ENCODE results near the gene HDDC2. TPM values are rescaled to one million over a fixed set of nuclear protein-coding genes. Genes with fewer than 3 reads are reported as not detected.

HDDC2 gene
- polyA plus RNA-seq, 3 donors, result 24.4 to 59.9 (median 42.6) TPM

- H3K27ac ChIP-seq (ENCODE audit: low read depth in 1 of 2, low read length in 2 of 2), result no peak overlapping the region
- H3K4me2 ChIP-seq (replicated peaks; ENCODE audit: extremely low read depth, low read length, poor library complexity, severe bottlenecking), result no peak overlapping the region
- no peaks in the 10 kb centered on the region for H4K20me1 ChIP-seq (ENCODE audit: insufficient read depth, low read length)
- intact Hi-C loops (cut with micrococcal nuclease), result no loop called here
- H3K9me3 Mint-ChIP-seq, result no peaks in the 10 kb centered on the region
- no peak overlapping the region for H2AFZ ChIP-seq (ENCODE audit: insufficient read depth, low read depth, low read length, poor library complexity, severe bottlenecking)
- no peaks in the 10 kb centered on the region for H3K4me1 ChIP-seq (ENCODE audit: control insufficient read depth in 1 of 2, insufficient read depth in 2 of 2, low read length in 2 of 2)
- no peaks in the 10 kb centered on the region for H3K9me3 ChIP-seq (replicated peaks in 1 of 2; ENCODE audit: control insufficient read depth in 1 of 2, insufficient read depth in 1 of 2, low read length in 2 of 2)
- no peak for TF ChIP-seq CTCF (IDR thresholded peaks at IDR 0.05)
- H3K36me3 Mint-ChIP-seq, result no peaks in the 10 kb centered on the region
- no peak overlapping the region for H3K4me3 ChIP-seq (replicated peaks in 1 of 3; ENCODE audit: low read depth in 2 of 3, low read length in 3 of 3)
- H3K4me3 Mint-ChIP-seq, result no peak overlapping the region
- H3K36me3 ChIP-seq (replicated peaks in 1 of 2; ENCODE audit: control insufficient read depth in 1 of 2, insufficient read depth in 2 of 2, low read length in 2 of 2), result no peaks in the 10 kb centered on the region
- peaks cover 16 to 20% of the 10 kb centered on the region in 2 donors for H3K27me3 ChIP-seq (ENCODE audit: control insufficient read depth in 2 of 2, insufficient read depth in 2 of 2, low read length in 2 of 2)
- WGBS (ENCODE audit: insufficient coverage), result 83% methylated on average over 1 of the region's 2 CpGs
- H3K4me1 Mint-ChIP-seq, result no peaks in the 10 kb centered on the region
- H3K27ac Mint-ChIP-seq, result no peak overlapping the region
- no peak for DNase-seq
- H3K27me3 Mint-ChIP-seq (ENCODE audit: low read depth in 3 of 3), result peaks cover 4 to 24% (median 11%) of the 10 kb centered on the region in 3 donors
- H3K79me2 ChIP-seq (ENCODE audit: insufficient read depth, low read length), result no peaks in the 10 kb centered on the region
- H3K9ac ChIP-seq (ENCODE audit: insufficient read depth, low read length, poor library complexity, severe bottlenecking), result no peak overlapping the region
These were observed 23.8 kb upstream of the HDDC2 start for GRCh38 chr6:125325586-125325985.

GRCh38 chr6:125323376-125323775, 21.6 kb upstream of the HDDC2 start:
- H3K27me3 Mint-ChIP-seq (ENCODE audit: low read depth in 3 of 3), result peaks cover 1 to 22% (median 9%) of the 10 kb centered on the region in 3 donors
- no peak for DNase-seq
- Histone ChIP-seq H3K27ac (ENCODE audit: low read depth in 1 of 2, low read length in 2 of 2) (no peak overlapping the region), H3K27me3 (ENCODE audit: control insufficient read depth in 2 of 2, insufficient read depth in 2 of 2, low read length in 2 of 2) (peaks cover 9% of the 10 kb centered on the region in 2 donors), H3K4me2 (replicated peaks; ENCODE audit: extremely low read depth, low read length, poor library complexity, severe bottlenecking) (no peak overlapping the region), H3K9ac (ENCODE audit: insufficient read depth, low read length, poor library complexity, severe bottlenecking) (no peak overlapping the region), H4K20me1 (ENCODE audit: insufficient read depth, low read length) (no peaks in the 10 kb centered on the region), H3K9me3 (replicated peaks in 1 of 2; ENCODE audit: control insufficient read depth in 1 of 2, insufficient read depth in 1 of 2, low read length in 2 of 2) (no peaks in the 10 kb centered on the region), H3K4me1 (ENCODE audit: control insufficient read depth in 1 of 2, insufficient read depth in 2 of 2, low read length in 2 of 2) (no peaks in the 10 kb centered on the region), H2AFZ (ENCODE audit: insufficient read depth, low read depth, low read length, poor library complexity, severe bottlenecking) (no peak overlapping the region), H3K4me3 (replicated peaks in 1 of 3; ENCODE audit: low read depth in 2 of 3, low read length in 3 of 3) (no peak overlapping the region), H3K79me2 (ENCODE audit: insufficient read depth, low read length) (no peaks in the 10 kb centered on the region), H3K36me3 (replicated peaks in 1 of 2; ENCODE audit: control insufficient read depth in 1 of 2, insufficient read depth in 2 of 2, low read length in 2 of 2) (no peaks in the 10 kb centered on the region)
- H3K4me3 Mint-ChIP-seq, result no peak overlapping the region
- no peak for TF ChIP-seq CTCF (IDR thresholded peaks at IDR 0.05)
- H3K36me3 Mint-ChIP-seq, result no peaks in the 10 kb centered on the region
- intact Hi-C loops (cut with micrococcal nuclease), result no loop called here
- WGBS (ENCODE audit: insufficient coverage), result no CpG with 5 or more reads among the region's 2 CpGs
- H3K27ac Mint-ChIP-seq, result no peak overlapping the region
- H3K9me3 Mint-ChIP-seq, result no peaks in the 10 kb centered on the region
- no peaks in the 10 kb centered on the region for H3K4me1 Mint-ChIP-seq
